DMS114 treated with DMSO at 0.1 percent for 48 hours (cell line): ENCODE results near the gene MRPS7.

Experiments used
- DNase-seq: peaks from one replicate; lab custom pipeline; 2025; ENCODE audit not compliant: unreplicated experiment; lab: John Stamatoyannopoulos, UW

MRPS7 gene

GRCh38 chr17:75307957-75308731 is 46.5 kb downstream of the MRPS7 start:
- DNase-seq = no peak

DNA sequence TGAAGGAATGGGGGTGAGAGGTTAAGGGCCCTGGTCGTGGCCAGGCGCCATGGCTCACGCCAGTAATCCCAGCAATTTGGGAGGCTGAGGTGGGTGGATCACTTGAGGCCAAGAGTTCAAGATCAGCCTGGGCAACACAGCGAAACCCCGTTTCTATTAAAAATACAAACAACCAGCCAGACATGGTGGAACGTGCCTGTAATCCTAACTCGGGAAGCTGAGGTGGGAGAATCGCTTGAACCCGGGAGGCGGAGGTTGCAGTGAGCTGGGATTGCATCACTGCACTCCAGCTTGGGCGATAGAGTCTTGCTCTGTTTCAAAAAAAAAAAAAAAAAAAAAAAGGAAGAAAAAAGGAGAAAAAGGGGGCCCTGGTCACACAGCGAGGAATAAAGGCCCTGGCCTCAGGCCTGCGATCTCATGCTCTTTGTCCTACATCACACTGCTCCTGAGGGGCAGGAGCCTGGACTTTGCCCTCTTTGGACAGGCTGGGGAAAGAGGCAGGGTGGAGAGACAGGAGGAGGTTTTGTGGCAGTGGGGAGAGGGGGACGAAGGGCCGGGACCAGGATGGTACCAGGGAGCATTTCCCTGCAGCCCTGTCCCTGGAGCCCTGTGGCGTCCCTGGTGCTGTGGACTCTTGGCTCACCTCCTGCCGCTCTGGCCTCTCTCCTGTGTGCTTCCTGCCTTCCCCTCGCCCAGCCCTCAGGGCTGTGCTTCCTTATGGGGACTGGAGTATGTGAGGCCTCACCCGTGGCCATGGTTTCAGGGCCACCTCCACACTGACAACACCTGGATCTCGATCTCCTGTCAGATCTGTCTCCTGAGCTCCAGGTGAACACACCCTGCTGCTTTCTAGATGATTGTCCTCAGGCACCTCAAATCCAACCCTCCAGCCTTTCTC is 47.3 kb downstream of the MRPS7 start:
- no peak for DNase-seq

- no peak for DNase-seq
These were observed 52.4 kb downstream of the MRPS7 start for GRCh38 chr17:75313941-75314551.

GRCh38 chr17:75315541-75316243 is 54.0 kb downstream of the MRPS7 start:
- DNase-seq = no peak
